OCI-LY1 (cell line): ENCODE data around the gene TANGO6.

ENCODE experiments used
- CTCF ChIP-seq: fragments of 200-600 bp; sonication (generic), shearing (Covaris generic); IDR thresholded peaks from 2 replicates; pipeline ENCODE4 v1.5.1; 2017; ENCODE audit warnings: mild to moderate bottlenecking, antibody characterized with exemption, low read length, moderate library complexity, mixed read lengths
- EZH2 ChIP-seq: fragments of 200-600 bp; sonication (generic), shearing (Covaris generic); IDR thresholded peaks from 2 replicates; pipeline ENCODE4 v1.8.0; 2017; ENCODE audit warnings: borderline replicate concordance, mixed run types, mild to moderate bottlenecking, antibody characterized with exemption, low read length, moderate library complexity, mixed read lengths

GRCh38 chr16:68893710-68894705 is 50.7 kb downstream of the TANGO6 start:
- no peak for TF ChIP-seq CTCF
- no peak for TF ChIP-seq EZH2
